ENCODE data around the gene NFATC2.

GRCh38 chr20:51450984-51451383 is 91.5 kb downstream of the NFATC2 start:
- TF ChIP-seq CTCF (conservative IDR thresholded peaks at IDR 0.05; ENCODE audit: low read depth, low read length): no peak
- no peak for TF ChIP-seq RAD21 (IDR thresholded peaks at IDR 0.05; ENCODE audit: low read length)
- TF ChIP-seq ELK1 (IDR thresholded peaks at IDR 0.05; ENCODE audit: borderline replicate concordance, low read depth, low read length): no peak

All from IMR-90 (cell line).